HFF-Myc (cell line): ENCODE measurements around the gene DYRK3.
A peak's percentile ranks its signal among the peaks of the same experiment; 100 is the strongest.

ENCODE experiments used
- DNase-seq: peaks from one replicate; pipeline ENCODE4 v3.0.0-alpha.2; 2011; ENCODE audit warnings: low read depth; ENCODE audit errors: extremely low read depth
- H3K4me3 ChIP-seq: replicated peaks from 2 replicates; pipeline ENCODE4 v1.5.1; 2011; ENCODE audit warnings: low read depth, mild to moderate bottlenecking, control low read depth, low read length
- CTCF ChIP-seq: IDR thresholded peaks from 2 replicates; pipeline ENCODE4 v1.5.1; 2012; ENCODE audit warnings: mild to moderate bottlenecking, low read depth, low read length, control low read depth; ENCODE audit errors: missing control alignments

Gene DYRK3

GRCh38 chr1:206635080-206635977 is at the start of gene DYRK3:
Gene DYRK3 (plus strand): TSS chr1:206635536. CDS start chr1:206635704, 168 bp downstream.
- peak within 1 kb of the TSS; percentile 72 for H3K4me3 ChIP-seq
- DNase-seq: peak; percentile 70
- TF ChIP-seq CTCF: no peak

- DNase-seq: no peak
- no peak for TF ChIP-seq CTCF
- H3K4me3 ChIP-seq: no peak overlapping the region
Observed at GRCh38 chr1:206586501-206587445, 48.6 kb upstream of the DYRK3 start.

- DNase-seq: no peak
- TF ChIP-seq CTCF: no peak
- H3K4me3 ChIP-seq: no peak overlapping the region
Observed at GRCh38 chr1:206587904-206588303, 47.4 kb upstream of the DYRK3 start.

- no peak for DNase-seq
- H3K4me3 ChIP-seq: no peak overlapping the region
- TF ChIP-seq CTCF: no peak
Observed at GRCh38 chr1:206588492-206588891, 46.8 kb upstream of the DYRK3 start.

- TF ChIP-seq CTCF: no peak
- no peak overlapping the region for H3K4me3 ChIP-seq
- DNase-seq: peak; percentile 65
Observed at GRCh38 chr1:206589206-206589605, 46.1 kb upstream of the DYRK3 start.

- H3K4me3 ChIP-seq: no peak overlapping the region
- peak; percentile 14 for TF ChIP-seq CTCF
- no peak for DNase-seq
Observed at GRCh38 chr1:206590025-206590758, 45.1 kb upstream of the DYRK3 start.
